CD4-positive, alpha-beta memory T cell (primary cell): ENCODE measurements around the gene MTHFSD. TPM values are rescaled to one million over a fixed set of nuclear protein-coding genes. Genes with fewer than 3 reads are reported as not detected.

Source experiments
- CTCF ChIA-PET: fragments of 350-600 bp; sonication (Branson Sonifier 250); formaldehyde crosslinking; loops from one replicate; lab custom pipeline; 2021; ENCODE audit warnings: inconsistent platforms; ENCODE audit not compliant: partially characterized antibody; lab: Charles Lee
- POLR2A ChIA-PET: fragments of 350-600 bp; sonication (Branson Sonifier 250); formaldehyde crosslinking; loops from one replicate; lab custom pipeline; 2021; ENCODE audit not compliant: partially characterized antibody; lab: Charles Lee
- DNase-seq, 5 donors: peaks; one replicate each; pipeline versions ENCODE4 v3.0.0 to v3.0.0-alpha.2; 2020 to 2022; ENCODE audit warnings: mixed read lengths in 1 of 5
- H3K27ac ChIP-seq: one replicate; pipeline ENCODE4 v1.7.0; 2013; ENCODE audit warnings: low read depth, low read length
- H3K27me3 ChIP-seq: 2 replicates; pipeline ENCODE4 v1.7.0; 2013; ENCODE audit warnings: mild to moderate bottlenecking, low read length, moderate library complexity; ENCODE audit not compliant: insufficient read depth
- H3K36me3 ChIP-seq: 2 replicates; pipeline ENCODE4 v1.7.0; 2013; ENCODE audit warnings: mild to moderate bottlenecking, low read length, moderate library complexity; ENCODE audit not compliant: insufficient read depth
- H3K4me1 ChIP-seq: 2 replicates; pipeline ENCODE4 v1.7.0; 2013; ENCODE audit warnings: mild to moderate bottlenecking, low read length, moderate library complexity; ENCODE audit not compliant: insufficient read depth
- H3K4me3 ChIP-seq, 2 donors: one replicate each; pipeline ENCODE4 v1.7.0; 2013; ENCODE audit warnings: low read length in 2 of 2, mild to moderate bottlenecking in 1 of 2
- H3K9me3 ChIP-seq, 2 donors: one replicate each; pipeline ENCODE4 v1.7.0; 2013; ENCODE audit warnings: low read length in 2 of 2, control low read depth in 1 of 2; ENCODE audit not compliant: control insufficient read depth in 1 of 2
- H3K27ac Mint-ChIP-seq, 7 donors: one replicate each; pipeline ENCODE4 v1.8.0; 2020 to 2021; ENCODE audit warnings: mixed read lengths in 7 of 7, mild to moderate bottlenecking in 6 of 7, inconsistent platforms in 3 of 7, moderate library complexity in 3 of 7
- H3K27me3 Mint-ChIP-seq, 2 donors: one replicate each; pipeline ENCODE4 v1.8.0; 2020 to 2021; ENCODE audit warnings: mixed read lengths in 2 of 2
- H3K36me3 Mint-ChIP-seq, 2 donors: one replicate each; pipeline ENCODE4 v1.8.0; 2020 to 2021; ENCODE audit warnings: mixed read lengths in 2 of 2, inconsistent platforms in 1 of 2, mild to moderate bottlenecking in 1 of 2
- H3K4me1 Mint-ChIP-seq, 4 donors: one replicate each; pipeline ENCODE4 v1.8.0; 2020 to 2021; ENCODE audit warnings: mixed read lengths in 4 of 4, mild to moderate bottlenecking in 1 of 4
- H3K4me3 Mint-ChIP-seq, 8 donors: one replicate each; pipeline ENCODE4 v1.8.0; 2020 to 2021; ENCODE audit warnings: mixed read lengths in 8 of 8, mild to moderate bottlenecking in 7 of 8, moderate library complexity in 6 of 8, inconsistent platforms in 3 of 8
- H3K9me3 Mint-ChIP-seq, 8 donors: one replicate each; pipeline ENCODE4 v1.8.0; 2020 to 2021; ENCODE audit warnings: mixed read lengths in 8 of 8, mild to moderate bottlenecking in 5 of 8, inconsistent platforms in 3 of 8, moderate library complexity in 1 of 8
- intact Hi-C: fragments of 100-400 bp; cut with micrococcal nuclease; formaldehyde crosslinking; loops from one replicate; pipeline ENCODE4 v1.15.1; 2023
- polyA plus RNA-seq, 2 donors: library from polyadenylated mRNA; unstranded; fragments of 300-500 nt; fragmentation: Illumina TruSeq; gene quantifications; one replicate each; pipeline ENCODE4 v1.2.3, GENCODE V29; 2021
- total RNA-seq, 2 experiments: library from RNA; stranded (reverse); gene quantifications; one replicate each; pipeline ENCODE4 v1.2.3, GENCODE V29; 2021

MTHFSD gene
- total and polyA plus RNA-seq, 4 experiments from 2014 or later, result 12.5 to 41.6 (median 29.9) TPM

GRCh38 chr16:86517033-86517432 is 38.0 kb downstream of the MTHFSD start:
- Histone ChIP-seq H3K36me3 (no peaks in the 10 kb centered on the region), H3K27ac (no peak overlapping the region), H3K4me3 (no peak overlapping the region), H3K4me1 (peaks cover 12% of the 10 kb centered on the region), H3K27me3 (peaks cover 4% of the 10 kb centered on the region), H3K9me3 (no peaks in the 10 kb centered on the region)
- no peaks in the 10 kb centered on the region for H3K36me3 Mint-ChIP-seq
- H3K9me3 Mint-ChIP-seq, result peaks cover 0 to 2% (median 0%) of the 10 kb centered on the region in 8 donors
- peaks cover 46 to 53% of the 10 kb centered on the region in 2 donors for H3K27me3 Mint-ChIP-seq
- ChIA-PET POLR2A (no interaction called here), CTCF (no interaction called here)
- intact Hi-C loops, result no loop called here
- peaks cover 4 to 26% (median 14%) of the 10 kb centered on the region in 4 donors for H3K4me1 Mint-ChIP-seq
- no peak for DNase-seq
- H3K4me3 Mint-ChIP-seq, result peak overlapping the region in 1 of 8 donors; percentile 51
- H3K27ac Mint-ChIP-seq, result no peak overlapping the region

GRCh38 chr16:86516623-86517003 is 38.4 kb downstream of the MTHFSD start:
- H3K4me1 ChIP-seq, result peaks cover 12% of the 10 kb centered on the region
- Mint-ChIP-seq H3K27ac (no peak overlapping the region), H3K36me3 (no peaks in the 10 kb centered on the region), H3K27me3 (peaks cover 49 to 55% of the 10 kb centered on the region in 2 donors), H3K9me3 (peaks cover 0 to 2% (median 0%) of the 10 kb centered on the region in 8 donors), H3K4me3 (no peak overlapping the region), H3K4me1 (peaks cover 5 to 28% (median 15%) of the 10 kb centered on the region in 4 donors)
- H3K27me3 ChIP-seq, result peaks cover 4% of the 10 kb centered on the region
- H3K4me3 ChIP-seq, result no peak overlapping the region
- peak in 1 of 5 donors; percentile 15 for DNase-seq
- ChIA-PET POLR2A (no interaction called here), CTCF (no interaction called here)
- no peaks in the 10 kb centered on the region for H3K36me3 ChIP-seq
- H3K9me3 ChIP-seq, result no peaks in the 10 kb centered on the region
- intact Hi-C loops, result no loop called here
- no peak overlapping the region for H3K27ac ChIP-seq

- H3K27me3 Mint-ChIP-seq, result peaks cover 46 to 50% of the 10 kb centered on the region in 2 donors
- peak in 1 of 5 donors; percentile 13 for DNase-seq
- no peak overlapping the region for H3K4me3 Mint-ChIP-seq
- no peak overlapping the region for H3K4me3 ChIP-seq
- intact Hi-C loops, result no loop called here
- ChIA-PET CTCF (no interaction called here), POLR2A (no interaction called here)
- peaks cover 6 to 30% (median 17%) of the 10 kb centered on the region in 4 donors for H3K4me1 Mint-ChIP-seq
- no peaks in the 10 kb centered on the region for H3K9me3 ChIP-seq
- H3K27me3 ChIP-seq, result peaks cover 4% of the 10 kb centered on the region
- no peak overlapping the region for H3K27ac ChIP-seq
- peaks cover 12% of the 10 kb centered on the region for H3K4me1 ChIP-seq
- no peak overlapping the region for H3K27ac Mint-ChIP-seq
- H3K36me3 Mint-ChIP-seq, result no peaks in the 10 kb centered on the region
- H3K36me3 ChIP-seq, result no peaks in the 10 kb centered on the region
- peaks cover 0 to 2% (median 0%) of the 10 kb centered on the region in 8 donors for H3K9me3 Mint-ChIP-seq
These were observed 39.0 kb downstream of the MTHFSD start for GRCh38 chr16:86515777-86516622.

GRCh38 chr16:86515413-86515776 is 39.6 kb downstream of the MTHFSD start:
- Histone ChIP-seq H3K9me3 (no peaks in the 10 kb centered on the region), H3K4me3 (no peak overlapping the region), H3K27me3 (no peaks in the 10 kb centered on the region), H3K4me1 (peaks cover 9% of the 10 kb centered on the region), H3K27ac (no peak overlapping the region), H3K36me3 (no peaks in the 10 kb centered on the region)
- peak in 1 of 5 donors; percentile 5 for DNase-seq
- peaks cover 48 to 52% of the 10 kb centered on the region in 2 donors for H3K27me3 Mint-ChIP-seq
- H3K36me3 Mint-ChIP-seq, result no peaks in the 10 kb centered on the region
- H3K4me1 Mint-ChIP-seq, result peaks cover 6 to 33% (median 17%) of the 10 kb centered on the region in 4 donors
- H3K9me3 Mint-ChIP-seq, result peaks cover 0 to 2% (median 0%) of the 10 kb centered on the region in 8 donors
- H3K4me3 Mint-ChIP-seq, result no peak overlapping the region
- intact Hi-C loops, result no loop called here
- H3K27ac Mint-ChIP-seq, result no peak overlapping the region
- POLR2A ChIA-PET, result no interaction called here
- CTCF ChIA-PET, result no interaction called here

- Mint-ChIP-seq H3K4me3 (no peak overlapping the region), H3K4me1 (peaks cover 6 to 28% (median 13%) of the 10 kb centered on the region in 4 donors), H3K36me3 (no peaks in the 10 kb centered on the region), H3K27ac (no peak overlapping the region), H3K27me3 (peaks cover 44 to 49% of the 10 kb centered on the region in 2 donors), H3K9me3 (peaks cover 0 to 2% (median 0%) of the 10 kb centered on the region in 8 donors)
- Histone ChIP-seq H3K36me3 (no peaks in the 10 kb centered on the region), H3K9me3 (no peaks in the 10 kb centered on the region), H3K27ac (no peak overlapping the region), H3K27me3 (no peaks in the 10 kb centered on the region), H3K4me1 (peaks cover 3% of the 10 kb centered on the region), H3K4me3 (no peak overlapping the region)
- ChIA-PET CTCF (no interaction called here), POLR2A (no interaction called here)
- intact Hi-C loops, result no loop called here
- DNase-seq, result no peak
These were observed 40.3 kb downstream of the MTHFSD start for GRCh38 chr16:86514481-86515376.

- Histone ChIP-seq H3K27ac (no peak overlapping the region), H3K4me1 (peaks cover 5% of the 10 kb centered on the region), H3K36me3 (no peaks in the 10 kb centered on the region), H3K27me3 (peaks cover 4% of the 10 kb centered on the region), H3K9me3 (no peaks in the 10 kb centered on the region), H3K4me3 (no peak overlapping the region)
- Mint-ChIP-seq H3K27me3 (peaks cover 40 to 44% of the 10 kb centered on the region in 2 donors), H3K4me1 (peaks cover 5 to 27% (median 12%) of the 10 kb centered on the region in 4 donors), H3K27ac (no peak overlapping the region), H3K36me3 (no peaks in the 10 kb centered on the region), H3K9me3 (peaks cover 0 to 4% (median 0%) of the 10 kb centered on the region in 8 donors), H3K4me3 (peak overlapping the region in 3 of 8 donors; percentile 50 to 75 (median 54))
- intact Hi-C loops, result no loop called here
- peak in 1 of 5 donors; percentile 5 for DNase-seq
- ChIA-PET POLR2A (no interaction called here), CTCF (no interaction called here)
These were observed 41.4 kb downstream of the MTHFSD start for GRCh38 chr16:86513471-86514277.
